PC-9 (cell line): ENCODE results near the gene FAM171A2. TPM values are rescaled to one million over a fixed set of nuclear protein-coding genes. Genes with fewer than 3 reads are reported as not detected.

ENCODE experiments used
- BruUV-seq: library from RNA; stranded (reverse); fragments of 400-500 nt; replicated peaks from 2 replicates; lab custom pipeline; 2021; lab: Mats Ljungman, UMichigan
- CTCF ChIA-PET: fragments of 300-600 bp; sonication (Branson Sonifier 250); formaldehyde crosslinking; loops from one replicate; lab custom pipeline; 2022; ENCODE audit warnings: antibody characterized with exemption; lab: Charles Lee
- POLR2A ChIA-PET: fragments of 300-600 bp; sonication (Branson Sonifier 250); formaldehyde crosslinking; loops from one replicate; lab custom pipeline; 2022; ENCODE audit warnings: antibody characterized with exemption; ENCODE audit not compliant: unreplicated experiment; lab: Charles Lee
- DNase-seq, 2 experiments: peaks; one replicate each; pipeline versions ENCODE4 v3.0.0 to v3.0.0-alpha.2; 2015 to 2022; ENCODE audit warnings: mixed read lengths in 1 of 2
- H2AFZ ChIP-seq: fragments of 200-600 bp; sonication (generic); 2 replicates; pipeline ENCODE4 v1.8.1; 2017; ENCODE audit warnings: antibody characterized with exemption
- H3F3A ChIP-seq: fragments of 200-600 bp; sonication (generic); 2 replicates; pipeline ENCODE4 v1.8.1; 2017; ENCODE audit warnings: antibody characterized with exemption, mild to moderate bottlenecking, low read depth; ENCODE audit not compliant: insufficient read depth
- H3K27ac ChIP-seq: fragments of 200-600 bp; sonication (generic); 2 replicates; pipeline ENCODE4 v1.6.1; 2016; ENCODE audit warnings: mixed run types
- H3K27me3 ChIP-seq: fragments of 200-600 bp; sonication (generic); 2 replicates; pipeline ENCODE4 v1.6.1; 2016; ENCODE audit warnings: low read depth, mixed run types; ENCODE audit not compliant: insufficient read depth
- H3K36me3 ChIP-seq: fragments of 200-600 bp; sonication (generic); 2 replicates; pipeline ENCODE4 v1.6.1; 2016; ENCODE audit warnings: low read depth, mixed run types
- H3K4me1 ChIP-seq: fragments of 200-600 bp; sonication (generic); replicated peaks from 2 replicates; pipeline ENCODE4 v1.6.1; 2016; ENCODE audit warnings: mixed run types; ENCODE audit not compliant: insufficient read depth
- H3K4me2 ChIP-seq: fragments of 200-600 bp; sonication (generic); 2 replicates; pipeline ENCODE4 v1.6.1; 2017; ENCODE audit warnings: mixed run types
- H3K4me3 ChIP-seq: fragments of 200-600 bp; sonication (generic); 2 replicates; pipeline ENCODE4 v1.6.1; 2016; ENCODE audit warnings: mixed run types
- H3K79me2 ChIP-seq: fragments of 200-600 bp; sonication (generic); 2 replicates; pipeline ENCODE4 v1.6.1; 2017; ENCODE audit warnings: low read depth, mixed run types
- H3K9me2 ChIP-seq: fragments of 200-600 bp; sonication (generic); 2 replicates; pipeline ENCODE4 v1.8.1; 2017; ENCODE audit warnings: mild to moderate bottlenecking; ENCODE audit not compliant: insufficient read depth
- H3K9me3 ChIP-seq: fragments of 200-600 bp; sonication (generic); 2 replicates; pipeline ENCODE4 v1.8.1; 2016; ENCODE audit warnings: low read depth; ENCODE audit not compliant: insufficient read depth
- H4K20me1 ChIP-seq: fragments of 200-600 bp; sonication (generic); 2 replicates; pipeline ENCODE4 v1.8.1; 2017; ENCODE audit not compliant: insufficient read depth
- CTCF ChIP-seq: fragments of 200-600 bp; sonication (generic); conservative IDR thresholded peaks from 2 replicates; pipeline ENCODE4 v1.6.1; 2017; ENCODE audit warnings: mixed run types, antibody characterized with exemption, mild to moderate bottlenecking, moderate library complexity
- EZH2 ChIP-seq: fragments of 200-600 bp; sonication (generic); IDR thresholded peaks from 2 replicates; pipeline ENCODE4 v1.8.0; 2017; ENCODE audit warnings: antibody characterized with exemption, low read depth
- intact Hi-C: fragments of 100-400 bp; cut with micrococcal nuclease; formaldehyde crosslinking; loops from one replicate; pipeline ENCODE4 v1.10.0; 2022; ENCODE audit not compliant: unreplicated experiment
- total RNA-seq: library from RNA; stranded (reverse); gene quantifications from 2 replicates; pipeline ENCODE4 v1.2.3, GENCODE V29; 2021

FAM171A2 gene
- total RNA-seq, 1 experiment from 2014 or later = 8.3 TPM

- no peak overlapping the region for H3K4me2 ChIP-seq
- H2AFZ ChIP-seq = no peak overlapping the region
- H4K20me1 ChIP-seq = no peaks in the 10 kb centered on the region
- H3F3A ChIP-seq = peaks cover 4% of the 10 kb centered on the region; the same call in 1 of the 2 replicates
- H3K27me3 ChIP-seq = no peaks in the 10 kb centered on the region
- no peak overlapping the region for H3K27ac ChIP-seq
- H3K4me1 ChIP-seq = no peaks in the 10 kb centered on the region
- POLR2A ChIA-PET = interaction anchor here (0.7 kb wide), 1 partner anchor 116 kb away, joined by 3 read pairs; no protein-coding TSS in a partner anchor
- no peaks in the 10 kb centered on the region for H3K9me3 ChIP-seq
- BruUV-seq = no TSS peak
- H3K4me3 ChIP-seq = no peak overlapping the region
- no peaks in the 10 kb centered on the region for H3K36me3 ChIP-seq
- no peaks in the 10 kb centered on the region for H3K79me2 ChIP-seq
- no peak for TF ChIP-seq CTCF
- TF ChIP-seq EZH2 = no peak
- no peaks in the 10 kb centered on the region for H3K9me2 ChIP-seq
- intact Hi-C loops = no loop called here
- no peak for DNase-seq
- CTCF ChIA-PET = no interaction called here
Observed at GRCh38 chr17:44379887-44380286, 16.2 kb upstream of the FAM171A2 start.

GRCh38 chr17:44378171-44378705 is 14.6 kb upstream of the FAM171A2 start:
- Histone ChIP-seq H3F3A (no peaks in the 10 kb centered on the region), H3K36me3 (no peaks in the 10 kb centered on the region), H3K27ac (no peak overlapping the region), H3K4me2 (no peak overlapping the region), H3K4me1 (no peaks in the 10 kb centered on the region), H2AFZ (no peak overlapping the region), H4K20me1 (no peaks in the 10 kb centered on the region), H3K27me3 (no peaks in the 10 kb centered on the region), H3K79me2 (no peaks in the 10 kb centered on the region), H3K9me2 (no peaks in the 10 kb centered on the region), H3K9me3 (no peaks in the 10 kb centered on the region), H3K4me3 (no peak overlapping the region)
- CTCF ChIA-PET = interaction anchor here (0.6 kb wide), 1 partner anchor 13 kb away, joined by 3 read pairs; no protein-coding TSS in a partner anchor
- TF ChIP-seq EZH2 (no peak), CTCF (no peak)
- no peak for DNase-seq
- no TSS peak for BruUV-seq
- intact Hi-C loops = no loop called here
- POLR2A ChIA-PET = no interaction called here

GRCh38 chr17:44376779-44377178 is 13.1 kb upstream of the FAM171A2 start:
- Histone ChIP-seq H3F3A (no peaks in the 10 kb centered on the region), H3K4me3 (no peak overlapping the region), H4K20me1 (no peaks in the 10 kb centered on the region), H3K27me3 (no peaks in the 10 kb centered on the region), H3K36me3 (no peaks in the 10 kb centered on the region), H3K4me1 (no peaks in the 10 kb centered on the region), H2AFZ (no peak overlapping the region), H3K9me2 (no peaks in the 10 kb centered on the region), H3K79me2 (no peaks in the 10 kb centered on the region), H3K4me2 (no peak overlapping the region), H3K9me3 (no peaks in the 10 kb centered on the region), H3K27ac (no peak overlapping the region)
- intact Hi-C loops = no loop called here
- BruUV-seq = no TSS peak
- DNase-seq = no peak
- CTCF ChIA-PET = interaction anchor here (0.6 kb wide), 1 partner anchor 20 kb away, joined by 8 read pairs; no protein-coding TSS in a partner anchor
- TF ChIP-seq CTCF = no peak
- TF ChIP-seq EZH2 = no peak
- POLR2A ChIA-PET = no interaction called here
